Measurements from ENCODE around the gene NKPD1.

DNA sequence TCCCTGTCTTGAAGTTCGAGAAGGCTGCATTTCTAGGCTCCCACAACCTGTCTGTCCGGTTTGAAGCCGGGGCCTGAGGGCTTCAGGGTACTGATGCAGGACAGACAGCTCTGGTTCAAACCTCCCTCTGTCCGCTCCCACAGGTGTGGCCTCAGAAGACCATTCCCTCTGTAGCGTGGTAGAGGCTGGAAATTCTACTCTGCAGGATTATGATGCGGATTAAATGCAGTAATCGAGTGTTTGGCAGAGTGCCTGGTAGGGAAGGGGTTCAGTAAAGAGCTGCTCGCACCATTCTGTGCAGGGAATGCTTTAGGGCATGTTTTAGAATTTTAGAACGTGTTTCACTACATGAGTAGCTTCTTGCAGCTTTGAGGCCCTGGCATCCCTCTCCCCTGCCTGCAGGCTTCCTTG lies 37.3 kb downstream of the NKPD1 start:
- TF ChIP-seq POLR2A (IDR thresholded peaks at IDR 0.05) (no peak), CTCF (IDR thresholded peaks at IDR 0.05) (no peak)

All from body of pancreas (tissue), 4 donors.